HepG2 (cell line): ENCODE measurements around the gene TEX53. TPM values are rescaled to one million over a fixed set of nuclear protein-coding genes. Genes with fewer than 3 reads are reported as not detected.

ENCODE experiments used
- ATAC-seq: fragments of 200-7000 bp; cut with Tn5 transposase; 3 replicates; pipeline ENCODE4 v1.9.1; 2020; ENCODE audit warnings: mild to moderate bottlenecking, moderate library complexity
- BruUV-seq: library from RNA; stranded (reverse); fragments of 400-500 nt; replicated peaks from 2 replicates; lab custom pipeline; 2021; lab: Mats Ljungman, UMichigan
- CTCF ChIA-PET: fragments of 300-600 bp; formaldehyde crosslinking; extraction: SDS; loops from one replicate; lab custom pipeline; 2021; ENCODE audit warnings: low total read pairs, inconsistent platforms, low intra/inter-chr PET ratio; lab: Yijun Ruan, JAX
- POLR2A ChIA-PET: fragments of 350-600 bp; sonication (Branson Sonifier 250); formaldehyde crosslinking; loops from one replicate; lab custom pipeline; 2020; ENCODE audit warnings: antibody characterized with exemption, inconsistent platforms; lab: Yijun Ruan, JAX
- DNase-seq: peaks from one replicate; pipeline ENCODE4 v3.0.0-alpha.2; 2015; ENCODE audit warnings: low spot score
- FAIRE-seq: peaks from 3 replicates; lab custom pipeline; 2011; peaks lifted over from hg19 to GRCh38; lab: Jason Lieb, UNC
- H2AFZ ChIP-seq: one replicate; pipeline ENCODE4 v1.6.1; 2011; ENCODE audit warnings: low read length, inconsistent platforms
- H3K27ac ChIP-seq: fragments of 300-600 bp; 3 replicates; pipeline ENCODE4 v1.8.0; 2011; ENCODE audit warnings: mixed run types, mild to moderate bottlenecking, mixed read lengths, low read length, inconsistent platforms; ENCODE audit not compliant: insufficient read depth; ENCODE audit errors: extremely low read length
- H3K27me3 ChIP-seq, 2 experiments: fragments of 200-600 bp in 1 of 2; 2 replicates in 1 of 2; 3 replicates in 1 of 2; pipeline versions ENCODE4 v1.6.0 to v1.8.0; 2011; ENCODE audit warnings: low read length in 2 of 2, mild to moderate bottlenecking in 2 of 2, moderate library complexity in 2 of 2, inconsistent platforms in 1 of 2; ENCODE audit not compliant: insufficient read depth in 2 of 2, control insufficient read depth in 1 of 2
- H3K36me3 ChIP-seq, 2 experiments: fragments of 200-600 bp in 1 of 2; replicated peaks in 1 of 2; 2 replicates in 1 of 2; 3 replicates in 1 of 2; pipeline versions ENCODE4 v1.5.1 to v1.8.0; 2011; ENCODE audit warnings: low read length in 2 of 2, inconsistent platforms in 1 of 2; ENCODE audit not compliant: insufficient read depth in 2 of 2, control insufficient read depth in 1 of 2
- H3K4me1 ChIP-seq: 2 replicates; pipeline ENCODE4 v1.5.1; 2012; ENCODE audit warnings: low read length, inconsistent platforms; ENCODE audit not compliant: insufficient read depth
- H3K4me2 ChIP-seq: 2 replicates; pipeline ENCODE4 v1.6.0; 2011; ENCODE audit warnings: low read depth, low read length, inconsistent platforms
- H3K4me3 ChIP-seq, 3 experiments: fragments of 200-600 bp in 1 of 3; sonication (generic), shearing (Covaris generic) in 1 of 3; replicated peaks in 1 of 3; 2 replicates each; pipeline ENCODE4 v1.5.1; 2011 to 2016; ENCODE audit warnings: low read length in 3 of 3, inconsistent platforms in 2 of 3, low read depth in 2 of 3, mild to moderate bottlenecking in 2 of 3, control low read depth in 1 of 3, mixed read lengths in 1 of 3; ENCODE audit not compliant: insufficient read depth in 1 of 3
- H3K79me2 ChIP-seq: one replicate; pipeline ENCODE4 v1.6.1; 2011; ENCODE audit warnings: low read length, inconsistent platforms; ENCODE audit not compliant: insufficient read depth
- H3K9ac ChIP-seq: 2 replicates; pipeline ENCODE4 v1.6.0; 2011; ENCODE audit warnings: mild to moderate bottlenecking, low read depth, low read length, inconsistent platforms; ENCODE audit not compliant: insufficient read depth
- H3K9me3 ChIP-seq: 2 replicates; pipeline ENCODE4 v1.5.1; 2012; ENCODE audit warnings: mild to moderate bottlenecking, low read length
- H4K20me1 ChIP-seq: 2 replicates; pipeline ENCODE4 v1.6.0; 2011; ENCODE audit warnings: inconsistent platforms, mild to moderate bottlenecking, low read length, moderate library complexity; ENCODE audit not compliant: insufficient read depth
- ARID4A ChIP-seq: sonication (generic); formaldehyde crosslinking; IDR thresholded peaks from 2 replicates; pipeline ENCODE4 v1.5.0; 2020; ENCODE audit warnings: mild to moderate bottlenecking, missing genetic modification reagents, borderline replicate concordance
- CREB3 ChIP-seq: sonication (generic); formaldehyde crosslinking; IDR thresholded peaks from 2 replicates; pipeline ENCODE4 v1.5.0; 2020; ENCODE audit warnings: missing genetic modification reagents
- GABPA ChIP-seq, 2 experiments: IDR thresholded peaks; 2 replicates each; pipeline ENCODE4 v1.6.1; 2011 to 2016; ENCODE audit warnings: low read depth in 2 of 2, low read length in 1 of 2, missing biosample characterization in 1 of 2, missing genetic modification characterization in 1 of 2
- PHF5A ChIP-seq: IDR thresholded peaks from one replicate; pipeline ENCODE4 v1.6.1; 2018; ENCODE audit warnings: low read depth, missing genetic modification reagents; ENCODE audit not compliant: unreplicated experiment
- RBFOX2 ChIP-seq: fragments of 200-400 bp; formaldehyde crosslinking; IDR thresholded peaks from 2 replicates; pipeline ENCODE4 v1.6.1; 2017; ENCODE audit warnings: low read depth, mild to moderate bottlenecking, low read length
- REPIN1 ChIP-seq: sonication (generic); formaldehyde crosslinking; IDR thresholded peaks from 2 replicates; pipeline ENCODE4 v1.8.0; 2022; ENCODE audit warnings: missing genetic modification reagents, low read depth, mild to moderate bottlenecking, borderline replicate concordance
- SYNCRIP ChIP-seq: fragments of 200-400 bp; formaldehyde crosslinking; IDR thresholded peaks from 2 replicates; pipeline ENCODE4 v1.6.1; 2018; ENCODE audit warnings: mild to moderate bottlenecking, low read depth, low read length; ENCODE audit not compliant: insufficient read depth
- ZBTB10 ChIP-seq: sonication (generic); formaldehyde crosslinking; IDR thresholded peaks from 2 replicates; pipeline ENCODE4 v1.4.0; 2020; ENCODE audit warnings: missing genetic modification reagents, borderline replicate concordance
- ZBTB2 ChIP-seq: sonication (generic); formaldehyde crosslinking; IDR thresholded peaks from 2 replicates; pipeline ENCODE4 v1.8.0; 2022; ENCODE audit warnings: low read depth, missing genetic modification reagents
- ZNF513 ChIP-seq: sonication (generic); formaldehyde crosslinking; conservative IDR thresholded peaks from 2 replicates; pipeline ENCODE4 v1.5.0; 2020; ENCODE audit warnings: missing genetic modification reagents
- WGBS: methylation state at CpG from one replicate; pipeline ENCODE4 v1.1.6; 2017; ENCODE audit warnings: low lambda C conversion rate; 5-methylcytosine and 5-hydroxymethylcytosine counted together
- in situ Hi-C: cut with HindIII; loops from 2 replicates; pipeline ENCODE4 v1.10.0; 2017; ENCODE audit warnings: low pct_unique_long_range_greater_than_20kb; ENCODE audit not compliant: extremely low pct_ligation_motif_present
- intact Hi-C: fragments of 100-400 bp; cut with micrococcal nuclease; formaldehyde crosslinking; loops from one replicate; pipeline ENCODE4 v1.10.0; 2022; ENCODE audit not compliant: unreplicated experiment
- polyA plus RNA-seq, 8 experiments: library from polyadenylated mRNA; depleted of rRNA in 3 of 8; stranded (reverse) in 7 of 8; unstranded in 1 of 8; fragments of >200 nt; fragmentation: Illumina TruSeq in 4 of 8; extraction: Trizol in 4 of 8; gene quantifications; 2 replicates each; pipeline versions ENCODE4 v1.2.1 to v1.2.3, GENCODE V29; 2011 to 2016; ENCODE audit warnings: low read depth in 4 of 8, missing spikeins in 1 of 8, mixed read lengths in 1 of 8; ENCODE audit not compliant: insufficient read depth in 1 of 8
- total RNA-seq, 5 experiments: library from RNA; depleted of rRNA; stranded (reverse); fragments of >200 nt; fragmentation: Illumina TruSeq; extraction: Trizol; gene quantifications; 2 replicates each; pipeline ENCODE4 v1.2.3, GENCODE V29; 2016; ENCODE audit warnings: low read depth in 1 of 5

TEX53 gene
- total and polyA plus RNA-seq, 2 of the 13 experiments (the other 11 are each of a cell fraction or from before 2014, with no cell fraction given): not detected

GRCh38 chr9:114669961-114670360 is 12.4 kb upstream of the TEX53 start (continued):
- TF ChIP-seq ARID4A (CRISPR knock-in tag) (no peak), ZNF513 (CRISPR knock-in tag) (no peak), PHF5A (CRISPR knock-in tag) (no peak), REPIN1 (no peak), GABPA (IDR thresholded peaks at IDR 0.05; ENCODE audit: low read depth, low read length) (no peak), GABPA (CRISPR knock-in tag; IDR thresholded peaks at IDR 0.05; ENCODE audit: low read depth) (no peak)
- TF ChIP-seq, all 625 proteins: peak for 0

- Histone ChIP-seq H3K27ac (no peak overlapping the region), H2AFZ (no peak overlapping the region), H3K4me3 (no peak overlapping the region), H3K79me2 (no peaks in the 10 kb centered on the region), H3K4me1 (no peaks in the 10 kb centered on the region), H3K4me2 (no peak overlapping the region), H4K20me1 (no peaks in the 10 kb centered on the region), H3K9ac (no peak overlapping the region), H3K36me3 (no peaks in the 10 kb centered on the region), H3K27me3 (no peaks in the 10 kb centered on the region; a peak in 1 of 5 replicates), H3K9me3 (no peaks in the 10 kb centered on the region)
- CTCF ChIA-PET: no interaction called here
- ATAC-seq: no peak
- BruUV-seq: no TSS peak
- FAIRE-seq: no peak
- in situ Hi-C loops: no loop called here
- DNase-seq: no peak
- 38% methylated on average over 6 of the region's 6 CpGs for WGBS
- intact Hi-C loops: loop anchor here (10.0 kb wide), 1 partner anchor 687 kb away; no protein-coding TSS in a partner anchor
- POLR2A ChIA-PET: no interaction called here
- no peak for TF ChIP-seq ZBTB10 (CRISPR knock-in tag)
- TF ChIP-seq RBFOX2: no peak
- no peak for TF ChIP-seq SYNCRIP
- no peak for TF ChIP-seq CREB3
- no peak for TF ChIP-seq ZBTB2 (CRISPR knock-in tag)
These were observed 10.5 kb upstream of the TEX53 start for GRCh38 chr9:114668146-114668545.
